ENCODE results near the gene PTPRC.

- no peak for TF ChIP-seq CTCF (IDR thresholded peaks at IDR 0.05)
- no peak for TF ChIP-seq POLR2A (IDR thresholded peaks at IDR 0.05)
- TF ChIP-seq EP300 (IDR thresholded peaks at IDR 0.05) = no peak
- no peak for TF ChIP-seq POLR2AphosphoS5 (IDR thresholded peaks at IDR 0.05)
Observed at GRCh38 chr1:198599749-198600148, 39.1 kb upstream of the PTPRC start.

Measured in suprapubic skin (tissue), 4 donors.